Nucleus accumbens (tissue), 56 donors: ENCODE results near the gene CACNA1C.

Source experiments
- DNase-seq, 56 donors: peaks; one replicate each; lab custom pipeline; 2025; lab: John Stamatoyannopoulos, UW

CACNA1C gene

DNA sequence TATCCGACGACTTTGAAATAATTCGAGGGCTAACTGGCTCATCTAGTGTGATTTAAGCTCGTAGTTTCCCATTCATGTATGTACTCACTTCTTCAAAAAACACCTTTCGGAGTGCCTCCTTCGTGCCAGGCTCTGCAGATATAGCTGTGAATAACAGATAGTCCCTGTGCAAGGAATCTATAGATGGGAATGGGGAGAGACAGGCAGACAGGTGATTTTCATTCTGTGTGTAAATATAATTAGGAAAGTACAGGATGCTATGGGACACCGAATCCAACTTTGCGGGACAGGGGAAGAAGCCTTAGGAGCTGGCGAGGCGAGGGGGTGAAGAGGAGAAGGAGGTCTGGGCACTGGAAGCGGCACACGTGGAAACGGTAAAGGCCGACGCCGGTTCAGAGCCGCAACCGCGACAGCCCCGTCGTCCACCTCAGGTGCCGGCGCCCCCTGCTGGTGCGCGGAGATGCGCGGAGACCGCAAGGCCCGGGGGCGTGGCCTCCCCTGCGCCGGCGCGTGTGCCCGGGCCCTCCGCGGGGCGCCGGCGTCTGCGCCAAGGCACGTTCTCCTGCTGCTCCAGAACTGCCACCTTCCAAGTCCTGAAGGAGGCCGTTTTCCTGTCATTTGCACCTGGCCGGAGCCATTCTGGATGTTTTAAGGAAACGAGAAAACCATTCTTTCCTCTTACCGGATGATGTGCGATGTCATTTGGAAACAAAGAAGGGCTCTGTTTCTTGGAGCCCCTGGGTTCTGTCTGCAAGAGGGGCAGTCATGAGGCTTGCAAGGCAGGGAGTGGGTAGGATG, 18.0 kb upstream of the CACNA1C start:
- peak in 51 of 56 donors; percentile 41 to 94 (median 75) for DNase-seq

- peak in 2 of 56 donors; percentile 28 to 34 for DNase-seq
Measured at GRCh38 chr12:2035431-2036055, 17.2 kb upstream of the CACNA1C start.

- DNase-seq: no peak
Measured at GRCh38 chr12:2039034-2039433, 13.8 kb upstream of the CACNA1C start.

DNA sequence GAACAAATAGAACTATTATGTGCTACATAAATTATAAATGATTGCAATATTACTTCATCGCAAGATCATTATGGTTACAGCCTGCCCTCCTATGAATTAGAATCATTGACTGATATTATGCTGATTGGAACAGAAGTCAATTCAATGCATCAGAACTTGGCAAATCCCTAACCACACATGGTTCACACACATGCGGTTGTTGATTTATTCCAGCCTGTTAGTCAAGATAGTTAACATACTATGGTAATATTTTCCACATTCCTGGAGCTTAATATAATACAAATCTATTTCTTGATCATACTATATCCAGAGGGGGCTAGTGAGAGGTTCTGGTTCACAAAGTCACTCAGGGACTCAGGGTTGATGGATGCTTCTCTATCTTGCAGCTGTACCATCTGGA, 9.7 kb upstream of the CACNA1C start:
- no peak for DNase-seq

DNA sequence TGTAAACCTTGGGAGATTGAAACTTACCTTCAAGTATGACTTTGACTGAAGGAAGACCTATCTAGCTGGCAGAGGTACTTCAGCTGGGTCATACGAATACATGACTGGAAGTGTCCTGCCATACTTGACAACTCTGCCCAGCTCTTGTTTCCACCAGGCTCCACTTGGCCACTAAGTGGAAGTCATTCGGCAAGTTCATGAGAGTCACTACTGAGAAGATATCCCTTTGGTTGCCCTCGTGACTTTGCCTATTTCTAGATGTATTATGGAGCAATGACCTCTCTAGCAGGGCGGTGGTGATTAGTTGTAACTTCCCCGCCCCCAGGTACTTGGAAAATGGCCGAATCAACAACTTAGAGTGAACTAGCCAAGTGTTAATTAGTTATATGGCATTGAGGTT, 8.6 kb upstream of the CACNA1C start:
- DNase-seq: no peak

- DNase-seq: no peak
Measured at GRCh38 chr12:2046957-2047356, 5.8 kb upstream of the CACNA1C start.

DNA sequence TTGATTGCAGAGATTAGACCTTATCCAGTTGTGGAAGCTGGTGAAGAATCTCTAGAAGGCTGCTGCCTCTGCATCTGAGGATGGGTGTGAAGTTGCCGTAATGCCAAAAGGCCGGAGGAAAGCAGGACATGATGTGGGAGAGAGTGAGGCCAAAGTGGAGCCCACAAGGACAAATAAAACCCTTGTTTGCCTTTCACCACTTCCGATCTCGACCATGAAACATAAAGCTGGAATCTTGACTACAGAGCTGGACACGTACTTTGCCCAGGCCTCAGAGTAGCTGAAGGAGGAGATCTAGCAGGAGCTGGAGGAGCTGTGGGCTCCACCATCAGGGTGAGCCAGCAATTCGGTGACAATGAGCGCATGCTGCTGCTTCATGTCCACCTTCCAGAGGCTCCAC, 5.0 kb upstream of the CACNA1C start:
- DNase-seq: no peak

- DNase-seq: no peak
Measured at GRCh38 chr12:2049604-2050540, 2.9 kb upstream of the CACNA1C start.

GRCh38 chr12:2051700-2052621, 826 bp upstream of the CACNA1C start:
- DNase-seq: peak in 7 of 56 donors; percentile 12 to 29 (median 19)

GRCh38 chr12:2053691-2054090, 904 bp downstream of the CACNA1C start:
- peak in 3 of 56 donors; percentile 18 to 22 (median 20) for DNase-seq

GRCh38 chr12:2054091-2055018, 1.6 kb downstream of the CACNA1C start:
- DNase-seq: peak in 4 of 56 donors; percentile 5 to 37 (median 28)

- DNase-seq: peak in 26 of 56 donors; percentile 6 to 73 (median 31)
Measured at GRCh38 chr12:2057041-2057794, 4.4 kb downstream of the CACNA1C start.

GRCh38 chr12:2057795-2058408, 5.1 kb downstream of the CACNA1C start:
- no peak for DNase-seq

DNA sequence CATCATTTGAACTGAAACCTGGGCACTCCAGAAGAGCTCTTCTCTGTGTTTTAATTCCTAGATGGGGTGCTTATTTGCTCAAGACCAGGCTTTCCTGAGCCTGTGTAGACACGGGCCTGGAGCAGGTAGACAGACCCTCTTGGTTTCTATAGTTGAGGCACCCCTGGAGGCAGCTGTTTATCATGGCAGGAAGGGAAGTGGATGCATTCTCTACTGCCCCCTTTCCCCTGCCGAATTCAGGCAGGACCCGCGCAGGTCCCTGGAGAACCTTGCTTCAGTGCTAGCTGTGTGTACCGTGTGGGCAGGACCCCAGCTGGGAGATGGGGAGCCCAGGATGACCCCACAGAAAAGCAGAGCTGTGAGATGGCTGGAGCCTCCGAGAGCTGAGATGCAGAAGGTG, 6.0 kb downstream of the CACNA1C start:
- no peak for DNase-seq

- no peak for DNase-seq
Measured at GRCh38 chr12:2061402-2061801, 8.6 kb downstream of the CACNA1C start.

DNA sequence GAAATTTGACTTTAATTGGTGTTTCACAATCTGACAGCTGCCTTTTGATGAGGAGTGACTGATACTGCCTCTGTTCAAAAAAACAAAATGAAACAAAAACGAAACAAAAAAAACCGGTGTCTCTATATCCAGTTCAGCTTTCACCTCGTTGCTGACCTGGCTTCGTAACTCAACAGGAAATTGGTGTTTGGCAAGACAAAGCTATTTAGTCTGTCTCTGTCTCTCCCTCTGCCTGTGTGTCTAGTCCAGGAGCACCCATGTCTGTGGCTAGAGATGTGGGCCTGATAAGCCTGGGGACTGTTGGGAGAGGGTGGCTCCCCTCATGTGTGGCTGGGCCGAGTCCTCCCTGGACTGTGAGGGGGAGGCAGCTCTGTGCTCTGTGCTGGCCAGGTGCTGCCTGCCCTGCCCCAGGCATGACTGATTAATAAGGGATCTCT, 11.3 kb downstream of the CACNA1C start:
- DNase-seq: no peak

DNA sequence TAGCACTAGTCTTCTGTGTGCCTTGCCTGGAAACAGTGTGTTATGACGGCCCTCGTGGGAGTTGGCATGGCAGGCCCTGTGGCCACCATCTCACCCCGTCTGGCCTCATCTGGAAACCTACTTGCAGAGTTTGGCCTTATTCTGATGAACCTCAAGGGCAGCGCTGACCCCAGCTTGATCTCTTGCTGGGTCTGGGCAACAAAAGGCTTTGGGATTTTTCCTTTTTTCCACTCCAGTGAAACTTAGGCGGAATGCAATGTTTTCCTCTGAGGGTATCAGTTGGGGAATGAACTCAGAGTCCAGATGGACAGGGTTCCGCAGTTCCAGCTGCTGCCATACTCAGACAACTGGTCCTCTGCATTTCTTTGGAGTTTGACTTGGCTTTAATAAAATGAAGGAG, 15.9 kb downstream of the CACNA1C start:
- no peak for DNase-seq
